DMS153 treated with DMSO at 0.1 percent for 48 hours (cell line): Measurements from ENCODE around the gene JARID2.

ENCODE experiments used
- DNase-seq: peaks from one replicate; lab custom pipeline; 2025; ENCODE audit not compliant: unreplicated experiment; lab: John Stamatoyannopoulos, UW

The JARID2 gene

GRCh38 chr6:15515226-15515625, 269.4 kb downstream of the JARID2 start:
- no peak for DNase-seq

- DNase-seq, result no peak
Observed at GRCh38 chr6:15515660-15516375, 269.9 kb downstream of the JARID2 start.

GRCh38 chr6:15516378-15516777, 270.5 kb downstream of the JARID2 start:
- no peak for DNase-seq

GRCh38 chr6:15516923-15517560, 271.2 kb downstream of the JARID2 start:
- no peak for DNase-seq

- no peak for DNase-seq
Observed at GRCh38 chr6:15517600-15517999, 271.7 kb downstream of the JARID2 start.

- no peak for DNase-seq
Observed at GRCh38 chr6:15518057-15518456, 272.2 kb downstream of the JARID2 start.

- DNase-seq, result no peak
Observed at GRCh38 chr6:15518878-15519277, 273.0 kb downstream of the JARID2 start.

GRCh38 chr6:15519681-15520080, 273.8 kb downstream of the JARID2 start:
- no peak for DNase-seq

- DNase-seq, result no peak
Observed at GRCh38 chr6:15520626-15521203, 274.8 kb downstream of the JARID2 start.

GRCh38 chr6:15521582-15521981, 275.7 kb downstream of the JARID2 start:
- DNase-seq, result no peak

GRCh38 chr6:15522026-15522425, 276.2 kb downstream of the JARID2 start:
- no peak for DNase-seq

- no peak for DNase-seq
Observed at GRCh38 chr6:15522427-15522826, 276.6 kb downstream of the JARID2 start.

- DNase-seq, result no peak
Observed at GRCh38 chr6:15522856-15523529, 277.1 kb downstream of the JARID2 start.

GRCh38 chr6:15523679-15524630, 278.1 kb downstream of the JARID2 start:
- no peak for DNase-seq

GRCh38 chr6:15524861-15525401, 279.1 kb downstream of the JARID2 start:
- no peak for DNase-seq

- no peak for DNase-seq
Observed at GRCh38 chr6:15526212-15526701, 280.4 kb downstream of the JARID2 start.

GRCh38 chr6:15527838-15528617, 282.2 kb downstream of the JARID2 start:
- no peak for DNase-seq

GRCh38 chr6:15528870-15529269, 283.0 kb downstream of the JARID2 start:
- no peak for DNase-seq

- no peak for DNase-seq
Observed at GRCh38 chr6:15530411-15530810, 284.5 kb downstream of the JARID2 start.
